K562 (cell line): ENCODE results near the gene FERMT3. TPM values are rescaled to one million over a fixed set of nuclear protein-coding genes. Genes with fewer than 3 reads are reported as not detected.
A peak's percentile ranks its signal among the peaks of the same experiment; 100 is the strongest.

ENCODE experiments used
- BRD4 ChIP-seq: fragments of 200-600 bp; sonication (generic); IDR thresholded peaks from 2 replicates; pipeline ENCODE4 v1.6.1; 2017; ENCODE audit warnings: inconsistent platforms
- CTCFL ChIP-seq: IDR thresholded peaks from 2 replicates; pipeline ENCODE4 v1.6.1; 2011; ENCODE audit warnings: borderline replicate concordance, low read depth, mild to moderate bottlenecking, moderate library complexity, low read length; ENCODE audit not compliant: insufficient read depth, poor library complexity, severe bottlenecking
- HMGN3 ChIP-seq: IDR thresholded peaks from 2 replicates; pipeline ENCODE4 v1.6.1; 2011; ENCODE audit warnings: borderline replicate concordance, low read depth, mild to moderate bottlenecking, mixed read lengths, low read length; ENCODE audit not compliant: insufficient read length; ENCODE audit errors: extremely low read depth
- MCM5 ChIP-seq: fragments of 450-650 bp; IDR thresholded peaks from 2 replicates; pipeline ENCODE4 v1.6.1; 2016; ENCODE audit warnings: low read depth
- MGA ChIP-seq: fragments of 450-650 bp; IDR thresholded peaks from 2 replicates; pipeline ENCODE4 v1.6.1; 2016; ENCODE audit warnings: mild to moderate bottlenecking, moderate library complexity
- MLLT1 ChIP-seq, 2 experiments: fragments of 450-650 bp; IDR thresholded peaks; 2 replicates each; pipeline ENCODE4 v1.6.1; 2016
- MYC ChIP-seq, 2 experiments: fragments of 250-450 bp in 1 of 2; sonication (Bioruptor Pico) in 1 of 2; IDR thresholded peaks; 2 replicates each; pipeline versions ENCODE4 v1.5.1 to v1.6.1; 2012 to 2021; ENCODE audit warnings: low read depth in 2 of 2, borderline replicate concordance in 1 of 2, improper control_type of control experiment in 1 of 2, low read length in 1 of 2, mild to moderate bottlenecking in 1 of 2, moderate library complexity in 1 of 2
- SMARCA4 ChIP-seq: fragments of 450-650 bp; IDR thresholded peaks from 2 replicates; pipeline ENCODE4 v1.6.1; 2016
- TGIF2 ChIP-seq: sonication (generic); formaldehyde crosslinking; IDR thresholded peaks from 2 replicates; pipeline ENCODE4 v1.8.1; 2022; ENCODE audit warnings: mild to moderate bottlenecking, missing genetic modification reagents, moderate library complexity
- TRIM24 ChIP-seq, 2 experiments: fragments of 450-650 bp; IDR thresholded peaks; 2 replicates each; pipeline ENCODE4 v1.6.1; 2016
- ZNF174 ChIP-seq: fragments of 250-450 bp; sonication (Bioruptor Pico); IDR thresholded peaks from 2 replicates; pipeline ENCODE4 v1.4.0; 2020; ENCODE audit warnings: mild to moderate bottlenecking
- ZNF212 ChIP-seq: fragments of 450-650 bp; formaldehyde crosslinking; IDR thresholded peaks from 2 replicates; pipeline ENCODE4 v1.4.0; 2020; ENCODE audit warnings: mild to moderate bottlenecking
- polyA plus RNA-seq, 8 experiments: library from polyadenylated mRNA; depleted of rRNA in 4 of 8; stranded (reverse) in 5 of 8; unstranded in 3 of 8; fragments of >200 nt; fragmentation: Nextera tagmentation in 2 of 8; fragmentation: Illumina TruSeq in 1 of 8; extraction: Ambion mirVana in 2 of 8; extraction: Trizol in 1 of 8; gene quantifications; 2 replicates each; pipeline versions ENCODE4 v1.2.1 to v1.2.3, GENCODE V29; 2011 to 2014; ENCODE audit warnings: inconsistent platforms in 1 of 8, missing spikeins in 1 of 8
- total RNA-seq, 7 experiments: library from RNA; depleted of rRNA in 6 of 7; stranded (reverse); fragments of >200 nt in 6 of 7; fragmentation: Illumina TruSeq in 2 of 7; extraction: Trizol in 2 of 7; gene quantifications; 2 replicates each; pipeline versions ENCODE4 v1.2.1 to v1.2.3, GENCODE V29; 2011 to 2021; ENCODE audit warnings: low replicate concordance in 1 of 7

Gene FERMT3
- total and polyA plus RNA-seq, 9 of the 15 experiments (the other 6 are each of a cell fraction or from before 2014, with no cell fraction given), result 3.2 to 275 (median 79.7) TPM

GRCh38 chr11:64269540-64270220 lies 63.2 kb downstream of the FERMT3 start (continued):
- TF ChIP-seq BRD4 (no peak; the same call in 1 of the 2 replicates), TGIF2 (CRISPR knock-in tag) (no peak), MLLT1 (IDR thresholded peaks at IDR 0.05) (0 out of 4 replicates have a peak, but pooled peaks of 1 of the 2 experiments have one; percentile 28), TRIM24 (IDR thresholded peaks at IDR 0.05) (peak in 1 of 2 experiments; percentile 76; a peak in 1 of 4 replicates), SMARCA4 (no peak), CTCFL (no peak), MCM5 (no peak), MYC (IDR thresholded peaks at IDR 0.05; ENCODE audit: low read depth, low read length) (no peak), MYC (CRISPR knock-in tag; IDR thresholded peaks at IDR 0.05; ENCODE audit: borderline replicate concordance, low read depth) (no peak), MGA (peak; percentile 58), ZNF174 (no peak), HMGN3 (no peak), ZNF212 (no peak)
